ENCODE results near the gene EXOG.

Gene EXOG

GRCh38 chr3:38496131-38496910, at the start of gene EXOG:
TSS of gene EXOG (plus strand) at chr3:38496340. CDS start at chr3:38496368, 28 bp downstream.
- DNase-seq (ENCODE audit: low spot score): peak; percentile 91

- no peak for DNase-seq (ENCODE audit: low spot score)
Measured at GRCh38 chr3:38446812-38447211, 49.3 kb upstream of the EXOG start.

GRCh38 chr3:38450853-38451252, 45.3 kb upstream of the EXOG start:
- no peak for DNase-seq (ENCODE audit: low spot score)

- DNase-seq (ENCODE audit: low spot score): peak; percentile 82
Measured at GRCh38 chr3:38453075-38453912, 42.8 kb upstream of the EXOG start, which contains the start of gene ACVR2B. TSS of gene ACVR2B (plus strand) at chr3:38453890. CDS start at chr3:38454323, 433 bp downstream.

GRCh38 chr3:38453913-38454177, 42.3 kb upstream of the EXOG start:
- DNase-seq (ENCODE audit: low spot score): no peak

GRCh38 chr3:38454178-38454883, 41.8 kb upstream of the EXOG start:
- peak; percentile 31 for DNase-seq (ENCODE audit: low spot score)

- DNase-seq (ENCODE audit: low spot score): peak; percentile 79
Measured at GRCh38 chr3:38454884-38455638, 41.1 kb upstream of the EXOG start.

GRCh38 chr3:38455639-38456430, 40.3 kb upstream of the EXOG start:
- no peak for DNase-seq (ENCODE audit: low spot score)

- no peak for DNase-seq (ENCODE audit: low spot score)
Measured at GRCh38 chr3:38457111-38458003, 38.8 kb upstream of the EXOG start.

- DNase-seq (ENCODE audit: low spot score): no peak
Measured at GRCh38 chr3:38458796-38459498, 37.2 kb upstream of the EXOG start.

- no peak for DNase-seq (ENCODE audit: low spot score)
Measured at GRCh38 chr3:38459499-38460048, 36.6 kb upstream of the EXOG start.

GRCh38 chr3:38460377-38461270, 35.5 kb upstream of the EXOG start:
- DNase-seq (ENCODE audit: low spot score): no peak

GRCh38 chr3:38465588-38466154, 30.5 kb upstream of the EXOG start:
- DNase-seq (ENCODE audit: low spot score): no peak

- DNase-seq (ENCODE audit: low spot score): no peak
Measured at GRCh38 chr3:38468765-38469164, 27.4 kb upstream of the EXOG start.

- no peak for DNase-seq (ENCODE audit: low spot score)
Measured at GRCh38 chr3:38469852-38470251, 26.3 kb upstream of the EXOG start.

- peak; percentile 12 for DNase-seq (ENCODE audit: low spot score)
Measured at GRCh38 chr3:38471260-38471857, 24.8 kb upstream of the EXOG start.

- no peak for DNase-seq (ENCODE audit: low spot score)
Measured at GRCh38 chr3:38472342-38472741, 23.8 kb upstream of the EXOG start.

Data from RKO (cell line).